Suprapubic skin (tissue), 3 donors: ENCODE measurements around the gene LIN52.

ENCODE experiments used
- POLR2A ChIP-seq, 2 donors: fragments of 450-650 bp; IDR thresholded peaks; one replicate each; pipeline ENCODE4 v1.6.1; 2017; ENCODE audit warnings: antibody characterized with exemption in 2 of 2, mild to moderate bottlenecking in 2 of 2, moderate library complexity in 2 of 2
- TF ChIP-seq, protein P1 (sequence below), 2 donors: fragments of 200-600 bp in 1 of 2; fragments of 450-650 bp in 1 of 2; sonication (generic) in 1 of 2; IDR thresholded peaks; one replicate each; pipeline ENCODE4 v1.5.1; 2016 to 2019; ENCODE audit warnings: antibody characterized with exemption in 2 of 2, mild to moderate bottlenecking in 1 of 2, moderate library complexity in 1 of 2

DNA sequence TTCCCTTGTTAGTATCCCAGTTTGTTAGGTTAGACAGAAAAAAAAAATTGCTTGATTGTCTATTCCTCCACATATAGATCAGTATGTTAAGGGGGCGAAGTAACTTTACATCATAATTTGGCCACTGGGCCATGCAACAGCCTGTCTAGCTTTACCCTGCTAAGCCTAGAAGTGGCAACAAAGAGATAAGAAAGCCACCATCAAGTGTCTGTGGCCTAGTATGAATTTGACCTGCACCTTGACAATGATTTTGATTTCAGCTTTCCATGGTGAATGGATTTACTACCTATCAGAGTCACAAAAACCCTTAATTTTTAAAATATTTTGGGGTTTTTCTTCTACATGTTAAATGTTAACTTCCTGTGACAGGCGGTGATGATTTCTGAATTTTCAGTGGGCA lies 63.9 kb downstream of the LIN52 start:
- TF ChIP-seq, protein P1, sequence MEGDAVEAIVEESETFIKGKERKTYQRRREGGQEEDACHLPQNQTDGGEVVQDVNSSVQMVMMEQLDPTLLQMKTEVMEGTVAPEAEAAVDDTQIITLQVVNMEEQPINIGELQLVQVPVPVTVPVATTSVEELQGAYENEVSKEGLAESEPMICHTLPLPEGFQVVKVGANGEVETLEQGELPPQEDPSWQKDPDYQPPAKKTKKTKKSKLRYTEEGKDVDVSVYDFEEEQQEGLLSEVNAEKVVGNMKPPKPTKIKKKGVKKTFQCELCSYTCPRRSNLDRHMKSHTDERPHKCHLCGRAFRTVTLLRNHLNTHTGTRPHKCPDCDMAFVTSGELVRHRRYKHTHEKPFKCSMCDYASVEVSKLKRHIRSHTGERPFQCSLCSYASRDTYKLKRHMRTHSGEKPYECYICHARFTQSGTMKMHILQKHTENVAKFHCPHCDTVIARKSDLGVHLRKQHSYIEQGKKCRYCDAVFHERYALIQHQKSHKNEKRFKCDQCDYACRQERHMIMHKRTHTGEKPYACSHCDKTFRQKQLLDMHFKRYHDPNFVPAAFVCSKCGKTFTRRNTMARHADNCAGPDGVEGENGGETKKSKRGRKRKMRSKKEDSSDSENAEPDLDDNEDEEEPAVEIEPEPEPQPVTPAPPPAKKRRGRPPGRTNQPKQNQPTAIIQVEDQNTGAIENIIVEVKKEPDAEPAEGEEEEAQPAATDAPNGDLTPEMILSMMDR (IDR thresholded peaks at IDR 0.05), result no peak
- no peak for TF ChIP-seq POLR2A (IDR thresholded peaks at IDR 0.05)
